PC-3 (cell line): ENCODE measurements around the gene CYP2A6.
"Not testable (repeated sequence)": the region's sequence is repeated elsewhere in the genome, so short reads cannot be mapped to it uniquely, and the experiment has no call there.

Experiments
- CTCF ChIP-seq: fragments of 300-600 bp; sonication (generic); conservative IDR thresholded peaks from 2 replicates; pipeline ENCODE4 v1.5.1; 2017; ENCODE audit warnings: antibody characterized with exemption, low read depth, mild to moderate bottlenecking, low read length
- EZH2phosphoT487 ChIP-seq: fragments of 300-600 bp; sonication (generic); IDR thresholded peaks from 2 replicates; pipeline ENCODE4 v1.6.1; 2018; ENCODE audit warnings: mild to moderate bottlenecking, antibody characterized with exemption, low read length, borderline replicate concordance

- not testable (repeated sequence) for TF ChIP-seq CTCF, EZH2phosphoT487
Measured at GRCh38 chr19:40842012-40842411, 8.2 kb downstream of the CYP2A6 start.
